HAP-1 (cell line): ENCODE measurements around the gene PDE1C.

ENCODE experiments used
- DNase-seq, 2 experiments: peaks; one replicate each; pipeline ENCODE4 v3.0.0-alpha.2; 2016 to 2020; ENCODE audit warnings: low spot score in 2 of 2
- H3K27me3 ChIP-seq: fragments of 250-450 bp; sonication (Bioruptor Pico); 2 replicates; pipeline ENCODE4 v1.5.1; 2020; ENCODE audit warnings: low read depth, mild to moderate bottlenecking, moderate library complexity
- H3K36me3 ChIP-seq: fragments of 250-450 bp; sonication (Bioruptor Pico); replicated peaks from 2 replicates; pipeline ENCODE4 v1.5.1; 2020; ENCODE audit warnings: mild to moderate bottlenecking
- H3K4me1 ChIP-seq: fragments of 250-450 bp; sonication (Bioruptor Pico); 2 replicates; pipeline ENCODE4 v1.5.1; 2020; ENCODE audit warnings: mild to moderate bottlenecking
- H3K4me3 ChIP-seq: fragments of 250-450 bp; sonication (Bioruptor Pico); 2 replicates; pipeline ENCODE4 v1.5.1; 2020; ENCODE audit warnings: mild to moderate bottlenecking, moderate library complexity
- H3K9me3 ChIP-seq: fragments of 250-450 bp; sonication (Bioruptor Pico); 2 replicates; pipeline ENCODE4 v1.5.1; 2020; ENCODE audit warnings: mild to moderate bottlenecking, moderate library complexity
- in situ Hi-C: fragments of 300-500 bp; cut with MboI; formaldehyde crosslinking; loops from 3 replicates; pipeline ENCODE4 v1.14.3; 2020; ENCODE audit warnings: low sequenced_read_pairs, inconsistent platforms, mixed read lengths

The PDE1C gene

GRCh38 chr7:31776616-31777015, 293.6 kb downstream of the PDE1C start:
- Histone ChIP-seq H3K9me3 (no peaks in the 10 kb centered on the region), H3K4me1 (no peaks in the 10 kb centered on the region), H3K27me3 (no peaks in the 10 kb centered on the region), H3K4me3 (no peak overlapping the region), H3K36me3 (no peaks in the 10 kb centered on the region)
- DNase-seq = no peak
- in situ Hi-C loops = no loop called here

GRCh38 chr7:31775556-31775955, 294.7 kb downstream of the PDE1C start:
- in situ Hi-C loops = no loop called here
- Histone ChIP-seq H3K36me3 (no peaks in the 10 kb centered on the region), H3K9me3 (no peaks in the 10 kb centered on the region), H3K4me1 (no peaks in the 10 kb centered on the region), H3K27me3 (no peaks in the 10 kb centered on the region), H3K4me3 (no peak overlapping the region)
- DNase-seq = no peak

GRCh38 chr7:31772211-31772610, 298.0 kb downstream of the PDE1C start:
- DNase-seq = no peak
- H3K4me3 ChIP-seq = no peak overlapping the region
- H3K9me3 ChIP-seq = no peaks in the 10 kb centered on the region
- in situ Hi-C loops = no loop called here
- no peaks in the 10 kb centered on the region for H3K4me1 ChIP-seq
- H3K36me3 ChIP-seq = no peaks in the 10 kb centered on the region
- no peaks in the 10 kb centered on the region for H3K27me3 ChIP-seq

- H3K4me3 ChIP-seq = no peak overlapping the region
- no peaks in the 10 kb centered on the region for H3K27me3 ChIP-seq
- in situ Hi-C loops = no loop called here
- peak; percentile 47 to 55 for DNase-seq
- H3K36me3 ChIP-seq = no peaks in the 10 kb centered on the region
- H3K4me1 ChIP-seq = no peaks in the 10 kb centered on the region
- H3K9me3 ChIP-seq = no peaks in the 10 kb centered on the region
These were observed 302.4 kb downstream of the PDE1C start for GRCh38 chr7:31767686-31768358.

GRCh38 chr7:31764462-31764861, 305.7 kb downstream of the PDE1C start:
- DNase-seq = no peak
- no peaks in the 10 kb centered on the region for H3K9me3 ChIP-seq
- H3K4me3 ChIP-seq = no peak overlapping the region
- no peaks in the 10 kb centered on the region for H3K4me1 ChIP-seq
- no peaks in the 10 kb centered on the region for H3K36me3 ChIP-seq
- no peaks in the 10 kb centered on the region for H3K27me3 ChIP-seq
- in situ Hi-C loops = no loop called here

- no peaks in the 10 kb centered on the region for H3K36me3 ChIP-seq
- no peak overlapping the region for H3K4me3 ChIP-seq
- in situ Hi-C loops = no loop called here
- no peaks in the 10 kb centered on the region for H3K4me1 ChIP-seq
- no peaks in the 10 kb centered on the region for H3K27me3 ChIP-seq
- no peak for DNase-seq
- H3K9me3 ChIP-seq = no peaks in the 10 kb centered on the region
These were observed 306.7 kb downstream of the PDE1C start for GRCh38 chr7:31763548-31763947.

- DNase-seq = no peak
- Histone ChIP-seq H3K36me3 (no peaks in the 10 kb centered on the region), H3K4me1 (no peaks in the 10 kb centered on the region), H3K4me3 (no peak overlapping the region), H3K27me3 (no peaks in the 10 kb centered on the region), H3K9me3 (no peaks in the 10 kb centered on the region)
- in situ Hi-C loops = no loop called here
These were observed 308.6 kb downstream of the PDE1C start for GRCh38 chr7:31761646-31762045.

GRCh38 chr7:31758755-31759154, 311.5 kb downstream of the PDE1C start:
- Histone ChIP-seq H3K27me3 (no peaks in the 10 kb centered on the region), H3K36me3 (no peaks in the 10 kb centered on the region), H3K4me1 (no peaks in the 10 kb centered on the region), H3K4me3 (no peak overlapping the region), H3K9me3 (no peaks in the 10 kb centered on the region)
- DNase-seq = no peak
- in situ Hi-C loops = no loop called here

GRCh38 chr7:31751726-31752125, 318.5 kb downstream of the PDE1C start:
- in situ Hi-C loops = no loop called here
- Histone ChIP-seq H3K4me3 (no peak overlapping the region), H3K36me3 (no peaks in the 10 kb centered on the region), H3K27me3 (no peaks in the 10 kb centered on the region), H3K4me1 (no peaks in the 10 kb centered on the region), H3K9me3 (no peaks in the 10 kb centered on the region)
- DNase-seq = no peak

- in situ Hi-C loops = loop anchor here (10.0 kb wide), 1 partner anchor 457 kb away; no protein-coding TSS in a partner anchor
- no peaks in the 10 kb centered on the region for H3K9me3 ChIP-seq
These were observed 322.1 kb downstream of the PDE1C start for GRCh38 chr7:31748084-31748483.

GRCh38 chr7:31747553-31747952, 322.7 kb downstream of the PDE1C start:
- H3K27me3 ChIP-seq = no peaks in the 10 kb centered on the region
- H3K4me3 ChIP-seq = no peak overlapping the region
- no peaks in the 10 kb centered on the region for H3K9me3 ChIP-seq
- no peak for DNase-seq
- in situ Hi-C loops = loop anchor here (10.0 kb wide), 1 partner anchor 457 kb away; no protein-coding TSS in a partner anchor
- H3K4me1 ChIP-seq = no peaks in the 10 kb centered on the region
- H3K36me3 ChIP-seq = no peaks in the 10 kb centered on the region

More at GRCh38 chr7:31748084-31748483, 322.1 kb downstream of the PDE1C start:
- H3K27me3 ChIP-seq = no peaks in the 10 kb centered on the region
- no peaks in the 10 kb centered on the region for H3K36me3 ChIP-seq
- no peak overlapping the region for H3K4me3 ChIP-seq
- DNase-seq = no peak
- no peaks in the 10 kb centered on the region for H3K4me1 ChIP-seq

GRCh38 chr7:31744294-31744874, 325.8 kb downstream of the PDE1C start:
- peak; percentile 48 to 67 for DNase-seq
- in situ Hi-C loops = loop anchor here (10.0 kb wide), 1 partner anchor 460 kb away; no protein-coding TSS in a partner anchor

GRCh38 chr7:31741852-31742251, 328.4 kb downstream of the PDE1C start:
- no peaks in the 10 kb centered on the region for H3K4me1 ChIP-seq
- H3K36me3 ChIP-seq = no peaks in the 10 kb centered on the region
- in situ Hi-C loops = loop anchor here (10.0 kb wide), 1 partner anchor 463 kb away; no protein-coding TSS in a partner anchor
- no peaks in the 10 kb centered on the region for H3K27me3 ChIP-seq
- H3K9me3 ChIP-seq = no peaks in the 10 kb centered on the region
- H3K4me3 ChIP-seq = no peak overlapping the region
- no peak for DNase-seq

More at GRCh38 chr7:31744294-31744874, 325.8 kb downstream of the PDE1C start:
- no peaks in the 10 kb centered on the region for H3K36me3 ChIP-seq
- H3K27me3 ChIP-seq = no peaks in the 10 kb centered on the region
- H3K4me1 ChIP-seq = no peaks in the 10 kb centered on the region
- no peak overlapping the region for H3K4me3 ChIP-seq
- no peaks in the 10 kb centered on the region for H3K9me3 ChIP-seq
